Urothelium cell line (cell line): ENCODE data around the gene HPS4.
"Not testable (repeated sequence)": the region's sequence is repeated elsewhere in the genome, so short reads cannot be mapped to it uniquely, and the experiment has no call there.

Experiments used
- DNase-seq: peaks from one replicate; pipeline ENCODE4 v3.0.0; 2011; ENCODE audit warnings: low spot score, mixed read lengths
- FAIRE-seq: peaks from 2 replicates; lab custom pipeline; 2011; peaks lifted over from hg19 to GRCh38; lab: Jason Lieb, UNC

Gene HPS4

DNA sequence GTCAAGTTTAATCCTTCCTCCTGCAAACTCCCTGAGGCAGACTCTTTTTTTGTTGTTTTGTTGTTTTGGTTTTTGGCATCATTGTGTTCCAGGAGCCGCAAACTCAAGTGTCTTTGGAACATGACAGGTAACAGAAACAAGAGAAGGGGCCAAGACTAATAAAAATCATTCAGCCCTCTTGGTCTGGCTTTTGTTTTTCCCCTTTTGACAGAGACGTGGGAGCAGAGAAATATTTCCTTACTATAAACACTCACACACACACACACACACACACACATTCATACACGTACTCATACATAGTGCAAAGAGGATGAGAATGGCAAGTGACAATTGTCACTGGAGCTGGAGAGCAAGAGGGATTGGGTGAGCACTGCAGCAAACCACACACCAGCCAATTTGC is 65.0 kb downstream of the HPS4 start:
- FAIRE-seq (peak; percentile 99), DNase-seq (no peak)

DNA sequence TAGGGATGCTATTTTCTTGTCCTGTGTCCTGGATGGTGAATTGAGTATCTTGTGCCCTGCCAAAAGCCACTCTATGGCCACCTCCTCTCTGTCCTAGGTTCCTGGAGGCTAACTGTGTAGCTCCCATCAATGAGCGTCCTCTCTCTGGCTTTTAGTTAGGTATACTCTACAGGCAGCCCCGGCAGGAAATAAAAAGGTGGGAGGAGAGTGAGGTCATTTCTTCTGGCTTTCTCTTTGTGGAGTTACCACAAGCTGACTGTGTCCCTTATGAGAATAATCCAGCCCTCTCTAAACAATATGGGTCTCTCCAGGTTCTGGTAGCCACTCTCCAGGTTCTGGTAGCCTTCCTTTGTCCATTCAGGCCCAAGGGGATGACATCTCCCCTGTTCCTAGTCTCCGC is 66.2 kb downstream of the HPS4 start:
- no peak for FAIRE-seq
- DNase-seq = peak; percentile 86

DNA sequence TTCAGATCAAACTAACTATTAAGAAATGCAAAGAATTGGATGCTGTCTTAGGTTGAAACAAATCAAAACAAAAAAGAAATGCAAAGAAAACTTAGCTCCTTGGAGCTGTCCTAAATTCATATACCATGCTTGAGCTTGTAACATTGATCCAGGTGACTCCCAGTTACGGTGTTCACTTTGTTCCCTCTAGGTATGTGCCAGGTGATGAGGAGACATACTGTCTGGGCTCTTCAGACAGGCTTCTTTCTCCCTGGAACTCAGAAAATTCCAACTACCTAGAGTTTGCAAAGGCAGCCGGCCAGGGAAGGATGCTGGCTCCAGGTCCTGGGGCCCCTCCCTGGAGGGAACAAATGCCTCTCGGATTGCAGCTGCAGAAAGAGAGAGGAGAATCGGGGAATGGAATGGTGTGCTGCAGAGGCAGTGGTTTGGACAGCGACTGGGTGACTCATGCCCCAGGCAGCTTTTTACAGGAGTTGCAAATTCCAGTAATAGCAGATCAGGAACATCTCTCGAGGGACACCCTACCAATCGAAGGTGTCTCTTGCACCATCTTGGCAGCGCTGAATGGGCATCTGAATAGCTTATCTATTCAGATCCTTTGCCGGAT is 66.8 kb downstream of the HPS4 start:
- FAIRE-seq = peak; percentile 100
- DNase-seq = peak; percentile 99

DNA sequence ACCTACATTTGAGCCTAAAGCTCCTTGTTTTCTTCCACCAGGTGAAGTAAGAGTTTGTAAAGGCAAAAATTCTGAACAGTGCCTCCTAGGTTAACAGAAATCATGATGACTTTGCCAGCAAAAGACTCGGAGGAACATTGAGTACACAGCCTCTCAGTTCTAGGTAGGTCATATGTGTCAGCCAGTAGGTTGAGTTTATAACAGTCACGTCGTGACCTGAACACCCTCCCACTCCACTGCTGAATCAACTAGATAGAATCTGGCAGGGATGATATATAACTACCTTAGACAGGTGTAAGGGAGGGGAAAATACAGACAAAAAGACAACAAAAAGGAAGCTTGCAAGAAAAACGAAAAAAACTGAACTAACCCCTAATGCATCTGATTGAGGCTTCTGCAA is 67.3 kb downstream of the HPS4 start:
- DNase-seq (no peak), FAIRE-seq (no peak)

DNA sequence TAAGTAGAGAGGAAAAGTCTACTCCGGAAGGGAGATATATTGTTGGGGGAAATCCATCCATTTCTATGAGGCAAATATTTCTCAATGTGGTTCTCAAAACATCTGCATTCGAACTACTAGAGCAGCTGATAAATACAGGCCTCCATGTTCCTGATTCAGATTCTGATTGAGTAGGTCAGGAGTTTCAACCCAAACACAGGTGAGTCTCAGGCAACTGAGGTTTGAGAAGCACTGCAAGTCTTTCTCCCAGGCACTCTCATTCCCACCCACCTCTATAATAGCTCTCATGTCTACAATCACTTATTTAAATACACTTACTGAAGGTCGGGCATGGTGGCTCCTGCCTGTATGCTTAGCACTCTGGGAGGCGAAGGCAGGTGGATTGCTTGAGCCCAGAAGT is 69.2 kb downstream of the HPS4 start:
- FAIRE-seq (no peak), DNase-seq (no peak)

DNA sequence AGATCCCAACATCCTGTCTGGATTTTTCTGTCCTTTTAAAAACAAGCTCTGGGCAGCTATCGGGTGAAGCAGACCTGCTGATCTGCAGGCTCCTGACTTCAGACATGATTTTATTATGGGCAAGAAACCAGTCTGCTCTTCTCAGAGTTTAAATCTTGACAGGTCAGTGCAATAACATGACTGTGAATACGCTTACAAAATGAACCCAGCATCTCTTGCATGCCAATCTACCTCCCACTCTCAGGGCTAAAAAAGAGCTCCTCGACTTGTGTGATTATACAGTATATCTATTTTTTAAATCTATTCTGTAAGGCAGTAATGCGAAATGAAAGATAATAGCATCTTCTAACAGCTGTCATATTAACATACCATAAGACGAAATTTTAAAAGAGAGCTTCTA is 73.2 kb downstream of the HPS4 start:
- no peak for DNase-seq
- FAIRE-seq = no peak

DNA sequence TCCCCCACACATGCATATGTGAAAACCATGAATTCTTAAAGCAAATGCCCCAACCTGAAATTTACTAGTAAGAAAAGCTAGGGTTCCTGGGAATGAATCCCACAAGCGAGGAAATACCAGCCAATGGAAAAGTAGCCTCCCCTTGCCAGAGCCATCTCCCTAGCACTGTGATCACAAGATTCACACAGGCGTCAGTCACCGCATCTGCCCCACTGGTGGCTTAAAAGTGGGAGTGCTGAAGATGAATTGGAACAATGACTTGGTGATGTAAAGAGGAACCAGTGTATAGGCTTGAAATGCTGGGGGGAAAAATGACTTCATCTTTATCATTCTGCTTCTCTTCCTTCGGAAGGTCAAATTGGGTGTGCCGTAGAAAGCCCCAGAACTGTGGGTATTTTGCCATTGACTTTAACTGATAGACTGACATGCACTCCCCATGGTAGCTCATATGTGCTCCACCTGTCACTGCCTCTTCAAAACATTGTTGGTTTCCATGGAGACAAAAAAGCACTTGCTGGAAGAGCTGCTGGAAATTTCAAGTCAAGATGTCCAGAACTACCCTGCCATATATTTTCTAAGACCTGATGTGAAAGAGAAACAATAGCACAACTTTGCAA is 73.8 kb downstream of the HPS4 start:
- FAIRE-seq (peak; percentile 85), DNase-seq (no peak)

DNA sequence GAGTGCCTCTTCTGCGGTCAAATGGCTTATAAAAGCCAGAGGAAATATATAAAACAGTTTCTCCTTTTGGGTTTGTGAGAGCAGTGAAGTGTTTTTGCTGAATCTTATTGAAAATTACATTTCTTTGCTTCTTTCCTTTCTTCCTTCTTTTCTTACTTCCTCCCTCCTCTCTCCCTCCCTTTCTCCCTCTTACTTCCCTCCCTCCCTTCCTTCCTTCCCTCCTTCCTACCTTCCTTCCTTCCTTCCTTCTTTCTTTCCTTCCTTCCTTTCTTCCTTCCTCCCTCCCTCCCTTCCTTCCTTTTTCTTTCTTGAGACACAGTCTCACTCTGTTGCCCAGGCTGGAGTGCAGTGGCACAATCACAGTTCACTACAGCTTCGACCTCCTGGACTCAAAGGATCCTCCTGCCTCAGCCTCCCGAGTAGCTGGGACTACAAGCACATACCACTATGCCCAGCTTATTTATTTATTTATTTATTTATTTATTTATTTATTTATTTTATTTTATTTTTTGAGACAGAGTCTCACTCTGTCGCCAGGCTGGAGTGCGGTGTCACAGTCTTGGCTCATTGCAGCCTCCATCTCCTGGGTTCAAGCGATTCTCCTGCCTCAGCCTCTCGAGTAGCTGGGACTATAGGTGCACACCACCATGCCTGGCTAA is 74.9 kb downstream of the HPS4 start:
- FAIRE-seq = peak; percentile 97
- not testable (repeated sequence) for DNase-seq

DNA sequence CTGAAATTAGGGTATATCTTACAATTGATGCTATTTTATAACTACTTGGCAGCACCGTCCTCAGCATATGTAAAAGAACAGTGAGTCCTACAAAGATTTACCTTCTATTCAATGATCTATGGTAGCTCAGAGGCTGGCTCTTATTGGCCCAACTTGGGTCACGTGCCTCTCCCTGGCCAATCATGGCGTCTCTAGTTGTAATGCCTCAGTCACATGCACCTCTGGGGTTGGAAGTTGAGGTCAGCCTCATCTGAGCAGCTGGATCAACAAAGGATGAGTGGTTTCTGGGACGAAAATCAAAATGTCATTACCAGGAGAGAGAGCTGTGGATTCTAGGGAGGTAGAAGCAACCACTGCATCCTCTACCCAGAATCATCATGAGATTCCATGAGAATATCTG is 77.5 kb downstream of the HPS4 start:
- FAIRE-seq (peak; percentile 72), DNase-seq (no peak)

DNA sequence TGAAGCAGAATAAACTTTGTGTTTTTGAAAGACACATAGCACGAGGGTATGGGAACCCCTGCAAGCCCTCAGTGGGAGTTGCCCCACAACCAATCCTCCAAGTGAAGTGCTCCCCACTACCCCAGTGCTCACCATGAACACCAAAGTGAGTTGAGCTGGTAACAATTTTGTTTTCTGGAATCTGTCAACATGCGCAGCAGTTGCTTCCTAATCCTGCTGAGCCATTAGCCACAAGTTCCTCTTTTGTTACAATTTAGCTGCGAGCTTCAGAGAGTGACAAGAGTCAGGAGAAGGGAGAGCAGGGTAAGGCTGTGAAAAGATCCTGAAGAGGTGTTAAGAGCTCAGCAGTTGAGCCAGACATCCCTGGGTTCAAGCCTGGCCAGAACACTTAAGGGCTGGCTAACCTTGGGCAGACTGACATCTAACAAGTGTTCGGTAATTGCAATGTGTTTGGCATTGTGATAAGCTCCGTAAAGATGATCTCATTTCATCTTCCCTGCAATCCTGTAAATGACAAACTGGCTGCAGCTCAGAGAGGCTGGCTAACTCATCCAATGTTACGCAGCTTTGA is 78.6 kb downstream of the HPS4 start:
- peak; percentile 93 for FAIRE-seq
- no peak for DNase-seq

DNA sequence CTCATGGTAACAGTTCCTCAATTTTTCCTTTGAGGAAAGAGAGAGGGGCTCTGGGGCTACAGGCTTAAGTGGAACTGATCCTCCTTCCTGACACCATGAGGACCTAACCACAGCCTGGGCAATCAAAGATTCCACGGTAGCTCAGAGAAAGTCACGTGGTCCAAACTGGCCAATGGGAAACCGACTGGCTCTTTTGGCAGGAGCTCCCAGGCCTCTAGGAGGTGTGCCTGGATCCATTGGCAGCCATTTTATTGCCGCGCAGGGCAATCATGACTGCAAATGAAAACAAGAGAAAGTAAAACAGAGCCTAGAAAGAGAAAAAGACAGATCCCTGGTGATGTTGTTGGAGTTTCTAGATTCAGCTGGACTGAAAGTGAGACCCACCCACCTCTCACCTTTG is 81.9 kb downstream of the HPS4 start:
- FAIRE-seq = no peak
- no peak for DNase-seq
